Measurements from ENCODE around the gene VAMP2. TPM values are rescaled to one million over a fixed set of nuclear protein-coding genes. Genes with fewer than 3 reads are reported as not detected.

Gene VAMP2
- total RNA-seq, 1 donor from 2014 or later, result 46.4 TPM

GRCh38 chr17:8142887-8143580, 19.7 kb downstream of the VAMP2 start:
- no peaks in the 10 kb centered on the region for H3K9me3 Mint-ChIP-seq (ENCODE audit: low read depth)
- H3K4me3 Mint-ChIP-seq (ENCODE audit: low read depth), result no peak overlapping the region
- no peaks in the 10 kb centered on the region for H3K27me3 Mint-ChIP-seq
- H3K27ac Mint-ChIP-seq, result no peak overlapping the region
- DNase-seq (ENCODE audit: low spot score, unreplicated experiment), result no peak
- H3K36me3 Mint-ChIP-seq (ENCODE audit: insufficient read depth), result peaks cover 24% of the 10 kb centered on the region
- TF ChIP-seq, protein P1, sequence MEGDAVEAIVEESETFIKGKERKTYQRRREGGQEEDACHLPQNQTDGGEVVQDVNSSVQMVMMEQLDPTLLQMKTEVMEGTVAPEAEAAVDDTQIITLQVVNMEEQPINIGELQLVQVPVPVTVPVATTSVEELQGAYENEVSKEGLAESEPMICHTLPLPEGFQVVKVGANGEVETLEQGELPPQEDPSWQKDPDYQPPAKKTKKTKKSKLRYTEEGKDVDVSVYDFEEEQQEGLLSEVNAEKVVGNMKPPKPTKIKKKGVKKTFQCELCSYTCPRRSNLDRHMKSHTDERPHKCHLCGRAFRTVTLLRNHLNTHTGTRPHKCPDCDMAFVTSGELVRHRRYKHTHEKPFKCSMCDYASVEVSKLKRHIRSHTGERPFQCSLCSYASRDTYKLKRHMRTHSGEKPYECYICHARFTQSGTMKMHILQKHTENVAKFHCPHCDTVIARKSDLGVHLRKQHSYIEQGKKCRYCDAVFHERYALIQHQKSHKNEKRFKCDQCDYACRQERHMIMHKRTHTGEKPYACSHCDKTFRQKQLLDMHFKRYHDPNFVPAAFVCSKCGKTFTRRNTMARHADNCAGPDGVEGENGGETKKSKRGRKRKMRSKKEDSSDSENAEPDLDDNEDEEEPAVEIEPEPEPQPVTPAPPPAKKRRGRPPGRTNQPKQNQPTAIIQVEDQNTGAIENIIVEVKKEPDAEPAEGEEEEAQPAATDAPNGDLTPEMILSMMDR (IDR thresholded peaks at IDR 0.05; ENCODE audit: unreplicated experiment), result no peak
- H3K4me1 Mint-ChIP-seq (ENCODE audit: low read depth), result no peaks in the 10 kb centered on the region

GRCh38 chr17:8142158-8142886, 20.4 kb downstream of the VAMP2 start:
- no peak overlapping the region for H3K4me3 Mint-ChIP-seq (ENCODE audit: low read depth)
- no peaks in the 10 kb centered on the region for H3K9me3 Mint-ChIP-seq (ENCODE audit: low read depth)
- DNase-seq (ENCODE audit: low spot score, unreplicated experiment), result no peak
- H3K4me1 Mint-ChIP-seq (ENCODE audit: low read depth), result no peaks in the 10 kb centered on the region
- H3K36me3 Mint-ChIP-seq (ENCODE audit: insufficient read depth), result peaks cover 23% of the 10 kb centered on the region
- TF ChIP-seq, protein P1 (IDR thresholded peaks at IDR 0.05; ENCODE audit: unreplicated experiment), result no peak
- no peaks in the 10 kb centered on the region for H3K27me3 Mint-ChIP-seq
- H3K27ac Mint-ChIP-seq, result no peak overlapping the region

- H3K4me1 Mint-ChIP-seq (ENCODE audit: low read depth), result no peaks in the 10 kb centered on the region
- H3K27me3 Mint-ChIP-seq, result peaks cover 2% of the 10 kb centered on the region
- no peak for DNase-seq (ENCODE audit: low spot score, unreplicated experiment)
- no peak overlapping the region for H3K27ac Mint-ChIP-seq
- no peak overlapping the region for H3K4me3 Mint-ChIP-seq (ENCODE audit: low read depth)
- TF ChIP-seq, protein P1 (IDR thresholded peaks at IDR 0.05; ENCODE audit: unreplicated experiment), result no peak
- H3K36me3 Mint-ChIP-seq (ENCODE audit: insufficient read depth), result peaks cover 20% of the 10 kb centered on the region
- no peaks in the 10 kb centered on the region for H3K9me3 Mint-ChIP-seq (ENCODE audit: low read depth)
Observed at GRCh38 chr17:8141741-8142140, 21.0 kb downstream of the VAMP2 start.

DNA sequence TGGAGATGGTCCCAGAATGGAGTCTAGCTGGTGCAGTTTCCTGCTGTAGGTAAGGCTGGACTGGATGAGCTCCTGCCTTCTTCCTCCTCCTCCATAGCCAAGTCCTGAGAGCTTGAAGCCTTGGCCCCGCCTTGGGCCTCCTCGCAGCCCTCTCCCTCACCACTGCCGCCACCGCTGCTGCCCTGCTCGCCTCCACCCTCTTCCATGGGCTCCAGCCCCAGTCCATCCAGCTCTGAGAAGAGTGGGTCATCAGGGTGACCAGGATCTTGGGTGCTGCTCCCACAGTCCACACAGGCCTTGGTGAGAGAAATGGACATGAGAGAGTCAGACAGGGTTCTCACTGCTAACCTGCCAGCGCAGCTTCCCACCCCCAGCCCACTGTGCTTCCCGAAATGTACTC, 21.7 kb downstream of the VAMP2 start:
- peaks cover 4% of the 10 kb centered on the region for H3K27me3 Mint-ChIP-seq
- no peak overlapping the region for H3K4me3 Mint-ChIP-seq (ENCODE audit: low read depth)
- no peaks in the 10 kb centered on the region for H3K9me3 Mint-ChIP-seq (ENCODE audit: low read depth)
- TF ChIP-seq, protein P1 (IDR thresholded peaks at IDR 0.05; ENCODE audit: unreplicated experiment), result no peak
- no peaks in the 10 kb centered on the region for H3K4me1 Mint-ChIP-seq (ENCODE audit: low read depth)
- H3K27ac Mint-ChIP-seq, result no peak overlapping the region
- no peak for DNase-seq (ENCODE audit: low spot score, unreplicated experiment)
- H3K36me3 Mint-ChIP-seq (ENCODE audit: insufficient read depth), result peaks cover 14% of the 10 kb centered on the region

GRCh38 chr17:8140065-8141029, 22.4 kb downstream of the VAMP2 start:
- peaks cover 4% of the 10 kb centered on the region for H3K27me3 Mint-ChIP-seq

More at GRCh38 chr17:8140065-8141029, 22.4 kb downstream of the VAMP2 start:
- Mint-ChIP-seq H3K4me1 (ENCODE audit: low read depth) (no peaks in the 10 kb centered on the region), H3K9me3 (ENCODE audit: low read depth) (no peaks in the 10 kb centered on the region), H3K36me3 (ENCODE audit: insufficient read depth) (peaks cover 12% of the 10 kb centered on the region), H3K4me3 (ENCODE audit: low read depth) (no peak overlapping the region), H3K27ac (no peak overlapping the region)
- TF ChIP-seq, protein P1 (IDR thresholded peaks at IDR 0.05; ENCODE audit: unreplicated experiment), result no peak
- DNase-seq (ENCODE audit: low spot score, unreplicated experiment), result no peak
